HepG2 (cell line): Measurements from ENCODE around the gene SCAMP3. TPM values are rescaled to one million over a fixed set of nuclear protein-coding genes. Genes with fewer than 3 reads are reported as not detected.

ENCODE experiments used
- ATM ChIP-seq: fragments of 450-650 bp; IDR thresholded peaks from 2 replicates; pipeline ENCODE4 v1.7.1; 2017; ENCODE audit warnings: mild to moderate bottlenecking, borderline replicate concordance
- CAMTA2 ChIP-seq: sonication (generic); formaldehyde crosslinking; IDR thresholded peaks from 2 replicates; pipeline ENCODE4 v1.4.0; 2020; ENCODE audit warnings: mild to moderate bottlenecking, missing genetic modification reagents, borderline replicate concordance
- FOXC1 ChIP-seq: sonication (generic); formaldehyde crosslinking; IDR thresholded peaks from 2 replicates; pipeline ENCODE4 v1.8.0; 2022; ENCODE audit warnings: mild to moderate bottlenecking, missing genetic modification reagents, borderline replicate concordance
- FOXM1 ChIP-seq: sonication (generic); formaldehyde crosslinking; IDR thresholded peaks from 2 replicates; pipeline ENCODE4 v1.5.0; 2020; ENCODE audit warnings: missing genetic modification reagents
- GMEB1 ChIP-seq: sonication (generic); formaldehyde crosslinking; IDR thresholded peaks from 2 replicates; pipeline ENCODE4 v1.5.1; 2020; ENCODE audit warnings: missing genetic modification reagents, mild to moderate bottlenecking, borderline replicate concordance
- HNRNPLL ChIP-seq: fragments of 200-400 bp; formaldehyde crosslinking; IDR thresholded peaks from 2 replicates; pipeline ENCODE4 v1.6.1; 2017; ENCODE audit warnings: mild to moderate bottlenecking, low read depth, low read length; ENCODE audit not compliant: poor library complexity, severe bottlenecking
- HOXD1 ChIP-seq: sonication (generic); formaldehyde crosslinking; IDR thresholded peaks from 2 replicates; pipeline ENCODE4 v1.5.0; 2020; ENCODE audit warnings: missing genetic modification reagents
- KDM1A ChIP-seq: IDR thresholded peaks from 2 replicates; pipeline ENCODE4 v1.6.1; 2016; ENCODE audit warnings: missing compliant biosample characterization
- KDM5A ChIP-seq: fragments of 200-600 bp; sonication (generic); IDR thresholded peaks from 2 replicates; pipeline ENCODE4 v1.7.0; 2018; ENCODE audit warnings: antibody characterized with exemption, mild to moderate bottlenecking, low read length, borderline replicate concordance
- NCOR1 ChIP-seq: fragments of 200-600 bp; sonication (generic); IDR thresholded peaks from 2 replicates; pipeline ENCODE4 v1.7.0; 2017; ENCODE audit warnings: antibody characterized with exemption, low read length, borderline replicate concordance
- NFE2L2 ChIP-seq: fragments of 150-350 bp; IDR thresholded peaks from 2 replicates; pipeline ENCODE4 v1.6.1; 2014; ENCODE audit warnings: low read length
- PCBP1 ChIP-seq: fragments of 200-400 bp; formaldehyde crosslinking; IDR thresholded peaks from 2 replicates; pipeline ENCODE4 v1.6.1; 2017; ENCODE audit warnings: mild to moderate bottlenecking, low read depth, low read length, borderline replicate concordance
- PHF20 ChIP-seq: sonication (generic); formaldehyde crosslinking; IDR thresholded peaks from 2 replicates; pipeline ENCODE4 v1.5.0; 2020; ENCODE audit warnings: mild to moderate bottlenecking, missing genetic modification reagents
- RORA ChIP-seq: sonication (generic); formaldehyde crosslinking; IDR thresholded peaks from 2 replicates; pipeline ENCODE4 v1.5.0; 2020; ENCODE audit warnings: mild to moderate bottlenecking, missing genetic modification reagents, moderate library complexity
- SNAI1 ChIP-seq: sonication (generic); formaldehyde crosslinking; IDR thresholded peaks from 2 replicates; pipeline ENCODE4 v1.5.0; 2020; ENCODE audit warnings: mild to moderate bottlenecking, missing genetic modification reagents, borderline replicate concordance
- TBX2 ChIP-seq: sonication (generic); formaldehyde crosslinking; IDR thresholded peaks from 2 replicates; pipeline ENCODE4 v1.5.0; 2020; ENCODE audit warnings: missing genetic modification reagents, mild to moderate bottlenecking, borderline replicate concordance
- ZBTB25 ChIP-seq: IDR thresholded peaks from 2 replicates; pipeline ENCODE4 v1.6.1; 2018; ENCODE audit warnings: missing genetic modification reagents
- ZNF24 ChIP-seq: fragments of 450-650 bp; IDR thresholded peaks from 2 replicates; pipeline ENCODE4 v1.6.1; 2017; ENCODE audit warnings: antibody characterized with exemption, mild to moderate bottlenecking
- ZNF343 ChIP-seq: sonication (generic); formaldehyde crosslinking; IDR thresholded peaks from 2 replicates; pipeline ENCODE4 v1.4.0; 2020; ENCODE audit warnings: mild to moderate bottlenecking, missing genetic modification reagents
- ZNF562 ChIP-seq: sonication (generic); formaldehyde crosslinking; IDR thresholded peaks from 2 replicates; pipeline ENCODE4 v1.8.0; 2022; ENCODE audit warnings: missing genetic modification reagents, borderline replicate concordance
- ZNF878 ChIP-seq: sonication (generic); formaldehyde crosslinking; IDR thresholded peaks from 2 replicates; pipeline ENCODE4 v1.8.1; 2023; ENCODE audit warnings: mild to moderate bottlenecking, missing genetic modification reagents, moderate library complexity
- ZSCAN21 ChIP-seq: sonication (generic); formaldehyde crosslinking; IDR thresholded peaks from 2 replicates; pipeline ENCODE4 v1.8.0; 2022; ENCODE audit warnings: mild to moderate bottlenecking, missing genetic modification reagents, moderate library complexity, borderline replicate concordance
- polyA plus RNA-seq, 8 experiments: library from polyadenylated mRNA; depleted of rRNA in 3 of 8; stranded (reverse) in 7 of 8; unstranded in 1 of 8; fragments of >200 nt; fragmentation: Illumina TruSeq in 4 of 8; extraction: Trizol in 4 of 8; gene quantifications; 2 replicates each; pipeline versions ENCODE4 v1.2.1 to v1.2.3, GENCODE V29; 2011 to 2016; ENCODE audit warnings: low read depth in 4 of 8, missing spikeins in 1 of 8, mixed read lengths in 1 of 8; ENCODE audit not compliant: insufficient read depth in 1 of 8
- total RNA-seq, 5 experiments: library from RNA; depleted of rRNA; stranded (reverse); fragments of >200 nt; fragmentation: Illumina TruSeq; extraction: Trizol; gene quantifications; 2 replicates each; pipeline ENCODE4 v1.2.3, GENCODE V29; 2016; ENCODE audit warnings: low read depth in 1 of 5
- TF ChIP-seq, protein P1 (sequence below): sonication (generic); formaldehyde crosslinking; IDR thresholded peaks from 2 replicates; pipeline ENCODE4 v1.4.0; 2020; ENCODE audit warnings: mild to moderate bottlenecking, missing genetic modification reagents
- TF ChIP-seq, protein P2 (sequence below): sonication (generic); formaldehyde crosslinking; IDR thresholded peaks from 2 replicates; pipeline ENCODE4 v1.8.0; 2022; ENCODE audit warnings: mild to moderate bottlenecking, missing genetic modification reagents, moderate library complexity
- TF ChIP-seq, protein P3 (sequence below): sonication (generic); formaldehyde crosslinking; IDR thresholded peaks from 2 replicates; pipeline ENCODE4 v1.4.0; 2020; ENCODE audit warnings: mild to moderate bottlenecking, missing genetic modification reagents

The SCAMP3 gene
- total and polyA plus RNA-seq, 2 of the 13 experiments (the other 11 are each of a cell fraction or from before 2014, with no cell fraction given) = 46.8 to 83.3 TPM

DNA sequence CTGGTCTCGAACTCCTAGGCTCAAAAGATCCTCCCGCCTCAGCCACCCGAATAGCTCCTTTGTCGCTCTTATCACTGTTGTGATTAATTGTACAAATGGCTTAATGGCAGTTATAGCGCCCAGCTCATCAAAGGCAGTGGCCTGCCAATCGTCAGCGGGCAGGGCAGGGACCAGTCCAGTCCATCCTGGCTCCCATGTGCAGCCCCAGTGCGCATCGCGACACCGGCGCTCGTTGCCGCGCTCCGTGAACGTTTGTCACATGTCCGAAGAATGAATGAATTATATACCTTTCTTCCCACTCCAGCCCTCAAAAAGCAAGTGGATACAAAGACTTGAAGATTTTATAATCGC lies 35.3 kb downstream of the SCAMP3 start (continued):
- peak; percentile 78; the same call in 1 of the 2 replicates for TF ChIP-seq ZNF24
- TF ChIP-seq ATM = no peak
- TF ChIP-seq SNAI1 (CRISPR knock-in tag) = no peak
- no peak for TF ChIP-seq ZNF562 (CRISPR knock-in tag)
- TF ChIP-seq, protein P1, sequence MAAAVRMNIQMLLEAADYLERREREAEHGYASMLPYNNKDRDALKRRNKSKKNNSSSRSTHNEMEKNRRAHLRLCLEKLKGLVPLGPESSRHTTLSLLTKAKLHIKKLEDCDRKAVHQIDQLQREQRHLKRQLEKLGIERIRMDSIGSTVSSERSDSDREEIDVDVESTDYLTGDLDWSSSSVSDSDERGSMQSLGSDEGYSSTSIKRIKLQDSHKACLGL (CRISPR knock-in tag) = peak; percentile 79
- no peak for TF ChIP-seq HOXD1 (CRISPR knock-in tag)
- TF ChIP-seq ZNF878 (CRISPR knock-in tag) = no peak
- TF ChIP-seq PCBP1 = no peak
- no peak for TF ChIP-seq NFE2L2
- TF ChIP-seq, protein P2, sequence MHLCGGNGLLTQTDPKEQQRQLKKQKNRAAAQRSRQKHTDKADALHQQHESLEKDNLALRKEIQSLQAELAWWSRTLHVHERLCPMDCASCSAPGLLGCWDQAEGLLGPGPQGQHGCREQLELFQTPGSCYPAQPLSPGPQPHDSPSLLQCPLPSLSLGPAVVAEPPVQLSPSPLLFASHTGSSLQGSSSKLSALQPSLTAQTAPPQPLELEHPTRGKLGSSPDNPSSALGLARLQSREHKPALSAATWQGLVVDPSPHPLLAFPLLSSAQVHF (CRISPR knock-in tag) = no peak
- no peak for TF ChIP-seq FOXM1 (CRISPR knock-in tag)
- no peak; the same call in 1 of the 2 replicates for TF ChIP-seq TBX2 (CRISPR knock-in tag)
- TF ChIP-seq GMEB1 (CRISPR knock-in tag) = no peak
- no peak for TF ChIP-seq RORA
- TF ChIP-seq KDM5A = no peak
- no peak for TF ChIP-seq CAMTA2 (CRISPR knock-in tag)
- no peak for TF ChIP-seq FOXC1 (CRISPR knock-in tag)
- TF ChIP-seq ZBTB25 (CRISPR knock-in tag) = no peak
- TF ChIP-seq, protein P3, sequence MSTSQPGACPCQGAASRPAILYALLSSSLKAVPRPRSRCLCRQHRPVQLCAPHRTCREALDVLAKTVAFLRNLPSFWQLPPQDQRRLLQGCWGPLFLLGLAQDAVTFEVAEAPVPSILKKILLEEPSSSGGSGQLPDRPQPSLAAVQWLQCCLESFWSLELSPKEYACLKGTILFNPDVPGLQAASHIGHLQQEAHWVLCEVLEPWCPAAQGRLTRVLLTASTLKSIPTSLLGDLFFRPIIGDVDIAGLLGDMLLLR = peak; percentile 49; the same call in 1 of the 2 replicates
- no peak for TF ChIP-seq HNRNPLL
- TF ChIP-seq ZNF343 (CRISPR knock-in tag) = no peak; the same call in 1 of the 2 replicates
- TF ChIP-seq KDM1A (CRISPR knock-in tag) = no peak
- TF ChIP-seq NCOR1 = no peak
- no peak for TF ChIP-seq ZSCAN21 (CRISPR knock-in tag)
- no peak for TF ChIP-seq PHF20
